ENCODE results near the gene SCARF2.

GRCh38 chr22:20378110-20378509, 59.5 kb downstream of the SCARF2 start:
- TF ChIP-seq CTCF (conservative IDR thresholded peaks at IDR 0.05 in 1 of 2, IDR thresholded peaks at IDR 0.05 in 1 of 2; ENCODE audit: low read depth in 1 of 2, low read length in 2 of 2) (no peak), EZH2 (IDR thresholded peaks at IDR 0.05; ENCODE audit: low read length, missing control alignments) (no peak)
